Tibial nerve (tissue), 4 donors: ENCODE results near the gene ACP6.

Experiments
- CTCF ChIP-seq, 5 experiments: fragments of 200-600 bp in 3 of 5; fragments of 450-650 bp in 2 of 5; sonication (generic) in 3 of 5; IDR thresholded peaks; one replicate each; pipeline ENCODE4 v1.5.1; 2016 to 2019; ENCODE audit warnings: antibody characterized with exemption in 5 of 5, mild to moderate bottlenecking in 3 of 5, moderate library complexity in 2 of 5
- EP300 ChIP-seq, 2 donors: sonication (generic); formaldehyde crosslinking; IDR thresholded peaks; one replicate each; pipeline ENCODE4 v1.6.1; 2017; ENCODE audit warnings: antibody characterized with exemption in 2 of 2, mild to moderate bottlenecking in 1 of 2
- POLR2A ChIP-seq, 2 donors: fragments of 450-650 bp; IDR thresholded peaks; one replicate each; pipeline ENCODE4 v1.6.1; 2017; ENCODE audit warnings: antibody characterized with exemption in 2 of 2, mild to moderate bottlenecking in 2 of 2, moderate library complexity in 2 of 2

GRCh38 chr1:147712605-147713004 lies 42.3 kb upstream of the ACP6 start:
- TF ChIP-seq POLR2A (IDR thresholded peaks at IDR 0.05) (no peak), CTCF (IDR thresholded peaks at IDR 0.05) (no peak), EP300 (IDR thresholded peaks at IDR 0.05) (no peak)
